ENCODE results near the gene ORC3. TPM values are rescaled to one million over a fixed set of nuclear protein-coding genes. Genes with fewer than 3 reads are reported as not detected.
A peak's percentile ranks its signal among the peaks of the same experiment; 100 is the strongest.

ORC3 gene
- total RNA-seq, 3 donors from 2014 or later (not counting 1 experiment from before 2014, with no cell fraction given) = 13.1 to 13.4 (median 13.3) TPM

DNA sequence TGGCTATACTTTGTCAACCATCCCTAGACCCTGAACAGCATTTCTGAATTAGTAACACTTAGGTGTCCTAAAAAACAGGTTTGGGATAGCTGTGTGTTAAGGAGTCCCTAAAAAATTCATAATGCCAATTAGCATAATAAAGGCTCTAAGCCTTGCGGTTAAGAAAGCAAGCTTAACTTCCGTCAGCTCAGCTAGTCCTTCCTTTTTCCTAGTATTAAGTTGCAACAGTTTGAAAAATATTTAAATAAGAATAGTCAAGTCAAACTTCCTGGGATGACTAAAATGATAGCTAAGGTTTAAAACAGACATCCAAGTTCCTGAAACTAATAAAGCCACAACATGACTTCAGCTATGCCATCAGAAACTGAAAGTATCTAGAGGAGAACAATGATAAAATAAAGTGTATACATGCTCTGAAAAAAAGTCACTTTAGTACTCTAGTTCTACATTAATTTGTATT lies 108.6 kb downstream of the ORC3 start:
- peak overlapping the region; percentile 99 for H3K4me3 Mint-ChIP-seq
- no peaks in the 10 kb centered on the region for H3K9me3 Mint-ChIP-seq
- H3K27ac Mint-ChIP-seq = peak overlapping the region; percentile 94 to 98
- peak in 1 of 2 donors; percentile 34 for DNase-seq
- H3K36me3 ChIP-seq (ENCODE audit: control insufficient read depth, insufficient read depth, low read length) = no peaks in the 10 kb centered on the region
- H3K27ac ChIP-seq (ENCODE audit: low read length) = peak overlapping the region; percentile 61
- no peaks in the 10 kb centered on the region for H3K27me3 Mint-ChIP-seq (ENCODE audit: low read depth in 2 of 2)
- peak overlapping the region; percentile 87 for H3K4me3 ChIP-seq (ENCODE audit: low read length)
- intact Hi-C loops (cut with micrococcal nuclease) = no loop called here
- H3K36me3 Mint-ChIP-seq = no peaks in the 10 kb centered on the region
- TF ChIP-seq, protein P1, sequence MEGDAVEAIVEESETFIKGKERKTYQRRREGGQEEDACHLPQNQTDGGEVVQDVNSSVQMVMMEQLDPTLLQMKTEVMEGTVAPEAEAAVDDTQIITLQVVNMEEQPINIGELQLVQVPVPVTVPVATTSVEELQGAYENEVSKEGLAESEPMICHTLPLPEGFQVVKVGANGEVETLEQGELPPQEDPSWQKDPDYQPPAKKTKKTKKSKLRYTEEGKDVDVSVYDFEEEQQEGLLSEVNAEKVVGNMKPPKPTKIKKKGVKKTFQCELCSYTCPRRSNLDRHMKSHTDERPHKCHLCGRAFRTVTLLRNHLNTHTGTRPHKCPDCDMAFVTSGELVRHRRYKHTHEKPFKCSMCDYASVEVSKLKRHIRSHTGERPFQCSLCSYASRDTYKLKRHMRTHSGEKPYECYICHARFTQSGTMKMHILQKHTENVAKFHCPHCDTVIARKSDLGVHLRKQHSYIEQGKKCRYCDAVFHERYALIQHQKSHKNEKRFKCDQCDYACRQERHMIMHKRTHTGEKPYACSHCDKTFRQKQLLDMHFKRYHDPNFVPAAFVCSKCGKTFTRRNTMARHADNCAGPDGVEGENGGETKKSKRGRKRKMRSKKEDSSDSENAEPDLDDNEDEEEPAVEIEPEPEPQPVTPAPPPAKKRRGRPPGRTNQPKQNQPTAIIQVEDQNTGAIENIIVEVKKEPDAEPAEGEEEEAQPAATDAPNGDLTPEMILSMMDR (IDR thresholded peaks at IDR 0.05) = no peak
- 14% methylated on average over 1 of the region's 2 CpGs for WGBS (ENCODE audit: insufficient coverage)
- peaks cover 8% of the 10 kb centered on the region for H3K4me1 ChIP-seq (ENCODE audit: control insufficient read depth, insufficient read depth, low read length)
- H3K9me3 ChIP-seq (ENCODE audit: control insufficient read depth, insufficient read depth, low read length) = no peaks in the 10 kb centered on the region
- ATAC-seq = no peak
- peaks cover 69 to 77% of the 10 kb centered on the region in 2 donors for H3K4me1 Mint-ChIP-seq
- H3K27me3 ChIP-seq (ENCODE audit: control insufficient read depth, insufficient read depth, low read length) = no peaks in the 10 kb centered on the region

DNA sequence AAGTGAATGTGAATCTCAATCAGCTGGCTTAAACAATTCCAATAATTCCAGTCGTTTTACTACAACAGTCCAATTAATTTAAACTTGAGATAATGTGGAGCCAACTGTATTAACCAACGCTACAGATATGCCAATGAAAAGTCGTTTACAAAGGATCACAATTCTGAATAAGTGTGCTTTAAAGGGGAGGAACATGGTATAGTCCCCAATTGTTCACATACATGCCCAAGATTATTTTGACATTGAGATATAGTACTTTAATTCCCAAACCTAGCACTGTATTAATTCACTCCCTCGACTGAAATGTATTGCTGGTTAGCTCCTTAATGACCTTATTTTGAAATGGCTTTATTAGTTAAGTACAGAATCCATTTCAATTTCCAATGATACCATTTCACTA lies 109.6 kb downstream of the ORC3 start:
- Mint-ChIP-seq H3K4me3 (peak overlapping the region; percentile 99), H3K36me3 (no peaks in the 10 kb centered on the region), H3K27me3 (ENCODE audit: low read depth in 2 of 2) (no peaks in the 10 kb centered on the region), H3K9me3 (no peaks in the 10 kb centered on the region), H3K4me1 (peaks cover 61 to 68% of the 10 kb centered on the region in 2 donors), H3K27ac (peak overlapping the region; percentile 94 to 98)
- no peak overlapping the region for H3K27ac ChIP-seq (ENCODE audit: low read length)
- intact Hi-C loops (cut with micrococcal nuclease) = no loop called here
- no peaks in the 10 kb centered on the region for H3K9me3 ChIP-seq (ENCODE audit: control insufficient read depth, insufficient read depth, low read length)
- peak overlapping the region; percentile 87 for H3K4me3 ChIP-seq (ENCODE audit: low read length)
- 0% methylated on average over 3 of the region's 4 CpGs for WGBS (ENCODE audit: insufficient coverage)
- ATAC-seq = no peak
- peaks cover 8% of the 10 kb centered on the region for H3K4me1 ChIP-seq (ENCODE audit: control insufficient read depth, insufficient read depth, low read length)
- TF ChIP-seq, protein P1 (IDR thresholded peaks at IDR 0.05) = no peak
- no peak for DNase-seq
- H3K36me3 ChIP-seq (ENCODE audit: control insufficient read depth, insufficient read depth, low read length) = no peaks in the 10 kb centered on the region
- no peaks in the 10 kb centered on the region for H3K27me3 ChIP-seq (ENCODE audit: control insufficient read depth, insufficient read depth, low read length)

DNA sequence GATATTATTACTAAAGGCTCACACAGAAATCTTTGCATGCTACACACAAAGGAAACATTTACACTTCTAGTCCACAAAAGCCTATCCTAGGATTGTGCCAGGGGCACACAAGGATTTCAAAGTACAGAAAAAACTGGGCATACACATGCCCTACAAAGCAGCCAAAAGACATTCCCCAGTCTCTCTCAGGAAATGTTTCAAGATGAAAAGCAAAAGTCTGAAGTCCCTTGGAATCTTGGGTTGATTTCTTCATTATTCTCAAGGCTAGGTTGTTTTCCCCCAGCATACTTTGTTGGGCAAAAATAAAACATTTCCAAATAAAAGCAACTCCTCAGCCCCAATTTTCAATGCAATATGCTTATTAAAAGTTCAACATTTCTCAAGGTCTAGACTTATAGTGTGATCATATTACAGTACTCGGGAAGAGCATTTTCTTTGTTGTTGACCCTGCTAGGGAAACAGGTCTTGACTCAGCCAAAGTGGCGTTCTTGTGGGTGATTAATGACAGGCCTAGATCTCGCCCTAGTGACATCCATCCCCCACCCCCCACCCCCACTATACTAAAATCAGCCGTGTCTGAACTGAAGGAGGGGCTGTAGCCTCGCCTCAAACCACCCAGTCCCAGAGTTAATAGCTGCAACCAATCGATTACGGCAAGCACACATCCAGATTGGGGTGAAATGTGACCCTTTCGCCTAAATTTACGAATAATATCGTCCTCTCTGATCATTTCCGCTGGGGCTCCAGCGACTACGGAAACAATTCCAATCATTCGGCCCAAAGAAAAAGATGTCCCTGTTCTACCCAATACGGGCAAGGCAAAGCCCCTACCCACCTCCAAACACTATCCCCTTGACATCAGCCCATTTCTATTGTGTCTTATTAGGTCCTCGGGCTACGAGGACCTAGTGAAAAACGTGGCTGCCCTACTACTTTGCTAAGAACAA lies 110.7 kb downstream of the ORC3 start:
- peak; percentile 35 to 68 for DNase-seq
- H3K36me3 Mint-ChIP-seq = no peaks in the 10 kb centered on the region
- intact Hi-C loops (cut with micrococcal nuclease) = loop anchor here (2.0 to 10.0 kb wide), 4 partner anchors 42 to 1382 kb away; partner anchors contain the start of genes GJB7, PNRC1, SMIM8 and ZNF292
- peak overlapping the region; percentile 99 for H3K4me3 Mint-ChIP-seq
- H3K27me3 Mint-ChIP-seq (ENCODE audit: low read depth in 2 of 2) = no peaks in the 10 kb centered on the region
- WGBS (ENCODE audit: insufficient coverage) = 0% methylated on average over 17 of the region's 18 CpGs
- H3K9me3 Mint-ChIP-seq = no peaks in the 10 kb centered on the region
- Histone ChIP-seq H3K36me3 (ENCODE audit: control insufficient read depth, insufficient read depth, low read length) (no peaks in the 10 kb centered on the region), H3K27ac (ENCODE audit: low read length) (peak overlapping the region; percentile 97), H3K4me3 (ENCODE audit: low read length) (peak overlapping the region; percentile 87), H3K27me3 (ENCODE audit: control insufficient read depth, insufficient read depth, low read length) (no peaks in the 10 kb centered on the region), H3K4me1 (ENCODE audit: control insufficient read depth, insufficient read depth, low read length) (peaks cover 7% of the 10 kb centered on the region), H3K9me3 (ENCODE audit: control insufficient read depth, insufficient read depth, low read length) (no peaks in the 10 kb centered on the region)
- ATAC-seq = peak in 2 of 3 donors; percentile 12 to 25
- TF ChIP-seq, protein P1 (IDR thresholded peaks at IDR 0.05) = no peak
- H3K4me1 Mint-ChIP-seq = peaks cover 58 to 61% of the 10 kb centered on the region in 2 donors
- H3K27ac Mint-ChIP-seq = peak overlapping the region; percentile 94 to 98

Data from natural killer cell (primary cell).